GM12878 (cell line): ENCODE measurements around the gene PKMYT1. TPM values are rescaled to one million over a fixed set of nuclear protein-coding genes. Genes with fewer than 3 reads are reported as not detected.
"Not testable (repeated sequence)": the region's sequence is repeated elsewhere in the genome, so short reads cannot be mapped to it uniquely, and the experiment has no call there.

ENCODE experiments used
- ATAC-seq: fragments of 200-7000 bp; cut with Tn5 transposase; 3 replicates; pipeline ENCODE4 v1.9.1; 2020; ENCODE audit warnings: mild to moderate bottlenecking, moderate library complexity
- BruUV-seq: library from RNA; stranded (reverse); fragments of 400-500 nt; replicated peaks from 2 replicates; lab custom pipeline; 2021; lab: Mats Ljungman, UMichigan
- CTCF ChIA-PET: fragments of 300-600 bp; sonication (Branson Sonifier 250); formaldehyde crosslinking; extraction: SDS; loops from one replicate; lab custom pipeline; 2021; ENCODE audit warnings: inconsistent platforms; lab: Yijun Ruan, JAX
- POLR2A ChIA-PET: fragments of 350-600 bp; formaldehyde crosslinking; extraction: SDS; loops from one replicate; lab custom pipeline; 2021; ENCODE audit warnings: inconsistent platforms; lab: Charles Lee
- RAD21 ChIA-PET: fragments of 300-600 bp; sonication (Branson Sonifier 250); formaldehyde crosslinking; loops from one replicate; lab custom pipeline; 2023; ENCODE audit warnings: antibody characterized with exemption; ENCODE audit not compliant: unreplicated experiment; lab: Charles Lee
- SMC1A ChIA-PET: fragments of 300-600 bp; sonication (Branson Sonifier 250); formaldehyde crosslinking; loops from one replicate; lab custom pipeline; 2023; ENCODE audit not compliant: unreplicated experiment, uncharacterized antibody; lab: Charles Lee
- DNase-seq: peaks from one replicate; pipeline ENCODE4 v3.0.0-alpha.2; 2011; ENCODE audit warnings: low read depth, low spot score
- FAIRE-seq: peaks from 3 replicates; lab custom pipeline; 2011; peaks lifted over from hg19 to GRCh38; lab: Jason Lieb, UNC
- H2AFZ ChIP-seq: 2 replicates; pipeline ENCODE4 v1.6.0; 2011; ENCODE audit warnings: low read depth, low read length, control low read depth; ENCODE audit not compliant: control insufficient read depth
- H3K27ac ChIP-seq: 2 replicates; pipeline ENCODE4 v1.5.1; 2011; ENCODE audit warnings: control low read depth; ENCODE audit not compliant: control insufficient read depth, insufficient read depth
- H3K27me3 ChIP-seq, 2 experiments: replicated peaks in 1 of 2; 2 replicates each; pipeline versions ENCODE4 v1.6.0 to v1.6.1; 2011; ENCODE audit warnings: low read length in 1 of 2; ENCODE audit not compliant: control insufficient read depth in 2 of 2, insufficient read depth in 2 of 2
- H3K36me3 ChIP-seq, 2 experiments: 2 replicates each; pipeline ENCODE4 v1.5.1; 2011; ENCODE audit warnings: low read length in 1 of 2; ENCODE audit not compliant: control insufficient read depth in 2 of 2, insufficient read depth in 2 of 2
- H3K4me1 ChIP-seq: 2 replicates; pipeline ENCODE4 v1.6.1; 2011; ENCODE audit warnings: mild to moderate bottlenecking, low read length, moderate library complexity, mixed read lengths; ENCODE audit not compliant: control insufficient read depth, insufficient read depth
- H3K4me2 ChIP-seq: 2 replicates; pipeline ENCODE4 v1.6.0; 2011; ENCODE audit warnings: control low read depth; ENCODE audit not compliant: control insufficient read depth, insufficient read depth
- H3K4me3 ChIP-seq: fragments of 200-600 bp; sonication (generic); 2 replicates; pipeline ENCODE4 v1.5.1; 2016
- H3K79me2 ChIP-seq: 2 replicates; pipeline ENCODE4 v1.6.0; 2011; ENCODE audit warnings: low read length; ENCODE audit not compliant: control insufficient read depth, insufficient read depth
- H3K9ac ChIP-seq: 2 replicates; pipeline ENCODE4 v1.8.0; 2011; ENCODE audit warnings: low read length, control low read depth, mixed read lengths; ENCODE audit not compliant: control insufficient read depth, insufficient read depth
- H3K9me3 ChIP-seq: replicated peaks from 3 replicates; pipeline ENCODE4 v1.5.1; 2011; ENCODE audit warnings: mild to moderate bottlenecking, low read length; ENCODE audit not compliant: control insufficient read depth, insufficient read depth
- H4K20me1 ChIP-seq: 2 replicates; pipeline ENCODE4 v1.6.0; 2011; ENCODE audit not compliant: control insufficient read depth, insufficient read depth
- CBX5 ChIP-seq: sonication (generic); IDR thresholded peaks from 2 replicates; pipeline ENCODE4 v1.6.1; 2016; ENCODE audit warnings: low read depth, moderate library complexity, mild to moderate bottlenecking, inconsistent platforms
- YBX1 ChIP-seq: fragments of 450-650 bp; IDR thresholded peaks from 2 replicates; pipeline ENCODE4 v1.6.1; 2016; ENCODE audit warnings: antibody characterized with exemption
- ZBTB11 ChIP-seq: fragments of 450-650 bp; formaldehyde crosslinking; IDR thresholded peaks from 2 replicates; pipeline ENCODE4 v1.5.0; 2022; ENCODE audit warnings: mild to moderate bottlenecking, missing genetic modification characterization
- WGBS: methylation state at CpG from one replicate; pipeline ENCODE4 v1.1.6; 2016; ENCODE audit warnings: low lambda C conversion rate; ENCODE audit not compliant: insufficient replicate concordance, insufficient coverage; ENCODE audit errors: missing lambda C conversion rate; 5-methylcytosine and 5-hydroxymethylcytosine counted together
- in situ Hi-C: fragments of 300-500 bp; cut with MboI; formaldehyde crosslinking; loops from 9 replicates; pipeline ENCODE4 v1.14.3; 2018; ENCODE audit warnings: mixed read lengths
- intact Hi-C: fragments of 100-400 bp; cut with micrococcal nuclease; formaldehyde crosslinking; loops from one replicate; pipeline ENCODE4 v1.14.2; 2022; ENCODE audit not compliant: unreplicated experiment
- polyA plus RNA-seq, 11 experiments: library from polyadenylated mRNA; depleted of rRNA in 4 of 11; unstranded in 6 of 11; stranded (reverse) in 5 of 11; fragments of >200 nt; fragmentation: Nextera tagmentation in 4 of 11; fragmentation: Illumina TruSeq in 1 of 11; extraction: Ambion mirVana in 4 of 11; extraction: Trizol in 1 of 11; gene quantifications; 1 replicate in 1 of 11; 2 replicates in 10 of 11; pipeline versions ENCODE4 v1.2.1 to v1.2.3, GENCODE V29; 2011 to 2016; ENCODE audit warnings: inconsistent platforms in 2 of 11, missing spikeins in 2 of 11, low read depth in 1 of 11
- total RNA-seq, 4 experiments: library from RNA; depleted of rRNA in 3 of 4; stranded (reverse); fragments of >200 nt in 3 of 4; fragmentation: Illumina TruSeq in 1 of 4; extraction: Trizol in 1 of 4; gene quantifications; 2 replicates each; pipeline versions ENCODE4 v1.2.1 to v1.2.3, GENCODE V29; 2013 to 2021
- TF ChIP-seq, protein P1 (sequence below): fragments of 450-650 bp; IDR thresholded peaks from 2 replicates; pipeline ENCODE4 v1.6.1; 2017; ENCODE audit warnings: antibody characterized with exemption, mild to moderate bottlenecking, moderate library complexity

Gene PKMYT1
- total and polyA plus RNA-seq, 10 of the 15 experiments (the other 5 are each of a cell fraction or from before 2014, with no cell fraction given), result 4.6 to 101 (median 29.9) TPM

GRCh38 chr16:2943716-2944115 lies 36.5 kb downstream of the PKMYT1 start:
- 88% methylated on average over 12 of the region's 12 CpGs for WGBS
- ChIA-PET RAD21 (interaction anchor here (1.1 kb wide), 1 partner anchor 16 kb away, joined by 3 read pairs; no protein-coding TSS in a partner anchor), POLR2A (interaction anchor here (0.6 kb wide), 1 partner anchor 147 kb away, joined by 4 read pairs; no protein-coding TSS in a partner anchor), CTCF (interaction anchor here (1.2 to 1.8 kb wide), 2 partner anchors 16 to 17 kb away, joined by 3 to 5 read pairs; no protein-coding TSS in a partner anchor)
- H3K79me2 ChIP-seq, in situ Hi-C loops, FAIRE-seq, H3K36me3 ChIP-seq, DNase-seq, H3K27ac ChIP-seq, intact Hi-C loops, H3K4me1 ChIP-seq, H4K20me1 ChIP-seq, ATAC-seq, H3K9me3 ChIP-seq, H3K27me3 ChIP-seq, SMC1A ChIA-PET, H3K4me3 ChIP-seq, BruUV-seq, H2AFZ ChIP-seq, H3K4me2 ChIP-seq, H3K9ac ChIP-seq: not testable (repeated sequence)

- Histone ChIP-seq H3K9ac (no peak overlapping the region), H3K79me2 (no peaks in the 10 kb centered on the region), H3K36me3 (peaks cover 9 to 10% of the 10 kb centered on the region in 2 experiments; a peak in 3 of 4 replicates), H3K27ac (no peak overlapping the region), H3K4me1 (peaks cover 5% of the 10 kb centered on the region; the same call in 1 of the 2 replicates), H4K20me1 (no peaks in the 10 kb centered on the region), H3K4me2 (no peak overlapping the region), H3K9me3 (no peaks in the 10 kb centered on the region), H3K4me3 (no peak overlapping the region), H3K27me3 (no peaks in the 10 kb centered on the region), H2AFZ (no peak overlapping the region)
- ChIA-PET RAD21 (interaction anchor here (0.7 kb wide), 2 partner anchors 15 to 334 kb away, joined by 3 read pairs; no protein-coding TSS in a partner anchor), CTCF (interaction anchor here (1.6 to 1.8 kb wide), 3 partner anchors 15 to 28 kb away, joined by 4 to 6 read pairs (median 5); no protein-coding TSS in a partner anchor), SMC1A (no interaction called here), POLR2A (interaction anchor here (0.7 kb wide), 1 partner anchor 202 kb away, joined by 3 read pairs; no protein-coding TSS in a partner anchor)
- ATAC-seq (peak; percentile 68), DNase-seq (no peak), FAIRE-seq (no peak)
- in situ Hi-C loops, result no loop called here
- 41% methylated on average over 4 of the region's 4 CpGs for whole genome bisulfite sequencing
- no TSS peak for BruUV-seq
- intact Hi-C loops, result no loop called here
- TF ChIP-seq ZBTB11, result no peak
- no peak for TF ChIP-seq YBX1
- TF ChIP-seq, protein P1, sequence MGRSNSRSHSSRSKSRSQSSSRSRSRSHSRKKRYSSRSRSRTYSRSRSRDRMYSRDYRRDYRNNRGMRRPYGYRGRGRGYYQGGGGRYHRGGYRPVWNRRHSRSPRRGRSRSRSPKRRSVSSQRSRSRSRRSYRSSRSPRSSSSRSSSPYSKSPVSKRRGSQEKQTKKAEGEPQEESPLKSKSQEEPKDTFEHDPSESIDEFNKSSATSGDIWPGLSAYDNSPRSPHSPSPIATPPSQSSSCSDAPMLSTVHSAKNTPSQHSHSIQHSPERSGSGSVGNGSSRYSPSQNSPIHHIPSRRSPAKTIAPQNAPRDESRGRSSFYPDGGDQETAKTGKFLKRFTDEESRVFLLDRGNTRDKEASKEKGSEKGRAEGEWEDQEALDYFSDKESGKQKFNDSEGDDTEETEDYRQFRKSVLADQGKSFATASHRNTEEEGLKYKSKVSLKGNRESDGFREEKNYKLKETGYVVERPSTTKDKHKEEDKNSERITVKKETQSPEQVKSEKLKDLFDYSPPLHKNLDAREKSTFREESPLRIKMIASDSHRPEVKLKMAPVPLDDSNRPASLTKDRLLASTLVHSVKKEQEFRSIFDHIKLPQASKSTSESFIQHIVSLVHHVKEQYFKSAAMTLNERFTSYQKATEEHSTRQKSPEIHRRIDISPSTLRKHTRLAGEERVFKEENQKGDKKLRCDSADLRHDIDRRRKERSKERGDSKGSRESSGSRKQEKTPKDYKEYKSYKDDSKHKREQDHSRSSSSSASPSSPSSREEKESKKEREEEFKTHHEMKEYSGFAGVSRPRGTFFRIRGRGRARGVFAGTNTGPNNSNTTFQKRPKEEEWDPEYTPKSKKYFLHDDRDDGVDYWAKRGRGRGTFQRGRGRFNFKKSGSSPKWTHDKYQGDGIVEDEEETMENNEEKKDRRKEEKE, result no peak
- TF ChIP-seq CBX5, result no peak
These were observed 38.2 kb downstream of the PKMYT1 start for GRCh38 chr16:2942045-2942444.
